ENCODE results near the gene HAUS6.
"Not testable (repeated sequence)": the region's sequence is repeated elsewhere in the genome, so short reads cannot be mapped to it uniquely, and the experiment has no call there.

HAUS6 gene

DNA sequence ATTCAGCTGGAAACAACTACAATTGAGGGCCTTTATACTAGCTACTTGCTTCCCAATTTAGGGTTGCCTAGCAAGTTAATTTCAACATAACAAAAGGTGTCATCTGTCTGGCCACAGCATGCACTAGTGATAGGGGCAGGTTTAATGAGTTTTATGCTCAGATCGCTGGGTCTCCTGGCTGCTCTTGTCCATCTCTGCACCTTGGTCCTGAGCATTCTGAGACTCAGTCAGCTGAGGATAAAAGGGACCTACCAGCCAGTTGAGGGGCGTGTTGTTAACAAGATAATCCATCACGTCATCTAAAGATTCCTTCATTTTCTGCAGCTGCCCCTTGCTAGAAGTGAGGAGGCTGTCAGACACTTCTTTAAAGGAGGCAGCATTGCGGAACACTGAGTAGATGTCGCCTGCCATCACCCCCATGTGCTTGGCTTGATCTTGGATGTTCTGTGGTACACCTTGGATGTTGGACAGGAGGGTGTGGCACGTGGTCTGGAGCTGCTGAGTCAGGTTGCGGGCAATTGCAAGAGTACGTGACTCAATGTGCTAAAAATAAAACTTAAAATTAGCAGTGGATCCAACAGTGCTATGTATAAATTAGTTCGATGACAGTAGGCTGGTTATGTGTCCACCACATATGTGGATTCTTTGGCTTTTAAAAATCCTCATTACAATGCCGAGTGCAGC, 13.5 kb upstream of the HAUS6 start:
- no peak for DNase-seq

DNA sequence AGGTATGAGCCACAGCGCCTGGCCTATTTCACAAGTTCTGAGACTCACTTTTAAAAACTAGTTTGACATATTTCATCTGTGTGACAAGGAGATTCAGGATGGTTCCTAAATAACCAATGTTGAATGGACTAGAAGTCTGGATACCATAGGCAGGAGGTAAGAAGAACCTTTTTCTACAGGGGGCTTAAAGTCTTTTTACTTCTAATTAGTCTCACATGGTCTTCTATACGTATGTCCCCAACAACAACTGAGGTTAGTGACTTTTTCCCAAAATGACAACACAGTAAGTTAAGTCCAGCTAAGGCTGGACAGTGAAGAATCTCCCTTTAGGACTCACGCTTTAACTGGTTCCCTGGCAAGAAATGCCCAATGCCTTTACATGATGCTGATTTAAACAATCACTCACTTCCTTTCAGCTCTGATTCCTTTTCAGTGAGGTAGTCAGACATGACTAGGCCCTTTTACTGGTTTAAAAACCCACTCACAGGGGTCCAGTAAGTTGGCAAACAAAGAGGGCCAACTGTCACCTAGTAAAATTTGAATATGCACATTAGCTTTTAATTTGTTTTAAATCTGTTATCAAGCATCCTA, 12.1 kb upstream of the HAUS6 start:
- DNase-seq, result no peak

DNA sequence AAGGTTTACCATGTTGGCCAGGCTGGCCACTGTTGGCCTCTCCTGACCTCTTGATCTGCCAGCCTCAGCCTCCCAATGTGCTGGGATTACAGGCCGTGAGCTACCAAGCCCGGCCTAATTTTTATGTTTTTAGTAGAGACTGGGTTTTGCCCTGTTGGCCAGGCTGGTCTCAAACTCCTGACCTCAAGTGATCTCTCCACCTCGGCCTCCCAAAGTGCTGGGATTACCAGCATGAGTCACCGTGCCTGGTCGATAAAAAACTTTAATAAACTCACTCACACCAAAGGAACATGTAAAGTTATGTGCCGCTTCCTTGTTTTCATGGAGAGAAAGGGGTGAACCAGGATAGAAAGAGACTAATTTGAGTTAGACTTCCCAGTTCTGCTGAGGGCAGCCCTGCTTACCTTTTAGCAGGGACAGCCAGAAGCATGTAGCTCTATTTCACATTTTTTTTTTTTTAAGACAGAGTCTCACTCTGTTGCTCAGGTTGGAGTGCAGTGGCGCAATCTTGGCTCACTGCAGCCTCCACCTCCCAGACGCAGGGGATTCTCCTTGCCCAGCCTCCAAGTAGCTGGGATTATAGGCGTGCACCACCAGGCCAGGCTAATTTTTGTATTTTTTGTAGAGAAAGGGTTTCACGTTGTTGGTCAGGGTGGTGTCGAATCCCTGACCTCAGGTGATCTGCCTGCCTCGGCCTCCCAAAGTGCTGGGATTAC, 11.4 kb upstream of the HAUS6 start:
- no peak for DNase-seq

DNA sequence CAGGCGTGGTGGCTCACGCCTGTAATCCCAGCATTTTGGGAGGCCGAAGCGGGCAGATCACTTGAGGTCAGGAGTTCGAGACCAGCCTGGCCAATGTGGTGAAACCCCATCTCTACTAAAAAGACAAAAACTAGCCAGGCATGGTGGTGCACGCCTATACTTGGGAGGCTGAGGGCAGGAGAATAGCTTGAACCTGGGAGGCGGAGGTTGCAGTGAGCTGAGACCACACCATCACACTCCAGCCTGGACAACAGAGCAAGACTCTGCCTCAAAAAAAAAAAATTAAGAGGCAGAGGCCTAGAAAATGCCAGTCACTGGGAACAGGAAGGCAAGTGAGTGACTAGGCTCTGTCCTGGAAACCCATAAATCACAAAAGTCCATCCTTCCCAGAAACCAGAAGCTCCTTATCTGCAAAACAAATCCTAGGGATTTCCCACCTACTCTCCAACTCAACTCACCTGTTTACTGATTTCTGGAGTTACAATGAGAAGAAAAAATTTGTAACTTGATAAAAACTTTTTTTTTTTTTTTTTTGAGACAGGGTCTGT, 10.4 kb upstream of the HAUS6 start:
- not testable (repeated sequence) for DNase-seq

DNA sequence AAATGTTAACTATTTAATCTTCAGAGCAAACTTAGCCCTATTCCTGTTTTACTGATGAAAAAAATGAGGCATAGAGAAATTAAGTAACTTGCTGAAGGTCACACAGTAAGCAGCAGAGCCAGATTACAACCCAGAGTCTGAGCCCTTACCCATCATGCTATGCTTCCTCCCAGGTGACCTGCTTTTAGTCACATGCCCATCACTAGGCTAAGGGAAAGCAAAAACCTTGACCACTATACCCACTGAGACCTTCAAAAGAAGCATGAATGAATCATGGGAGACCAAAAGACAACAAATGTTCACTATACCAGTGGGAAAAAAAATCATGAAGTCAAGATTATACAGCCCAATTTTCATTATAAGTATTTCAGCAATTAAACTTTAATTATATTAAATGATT, 5.3 kb upstream of the HAUS6 start:
- no peak for DNase-seq

DNA sequence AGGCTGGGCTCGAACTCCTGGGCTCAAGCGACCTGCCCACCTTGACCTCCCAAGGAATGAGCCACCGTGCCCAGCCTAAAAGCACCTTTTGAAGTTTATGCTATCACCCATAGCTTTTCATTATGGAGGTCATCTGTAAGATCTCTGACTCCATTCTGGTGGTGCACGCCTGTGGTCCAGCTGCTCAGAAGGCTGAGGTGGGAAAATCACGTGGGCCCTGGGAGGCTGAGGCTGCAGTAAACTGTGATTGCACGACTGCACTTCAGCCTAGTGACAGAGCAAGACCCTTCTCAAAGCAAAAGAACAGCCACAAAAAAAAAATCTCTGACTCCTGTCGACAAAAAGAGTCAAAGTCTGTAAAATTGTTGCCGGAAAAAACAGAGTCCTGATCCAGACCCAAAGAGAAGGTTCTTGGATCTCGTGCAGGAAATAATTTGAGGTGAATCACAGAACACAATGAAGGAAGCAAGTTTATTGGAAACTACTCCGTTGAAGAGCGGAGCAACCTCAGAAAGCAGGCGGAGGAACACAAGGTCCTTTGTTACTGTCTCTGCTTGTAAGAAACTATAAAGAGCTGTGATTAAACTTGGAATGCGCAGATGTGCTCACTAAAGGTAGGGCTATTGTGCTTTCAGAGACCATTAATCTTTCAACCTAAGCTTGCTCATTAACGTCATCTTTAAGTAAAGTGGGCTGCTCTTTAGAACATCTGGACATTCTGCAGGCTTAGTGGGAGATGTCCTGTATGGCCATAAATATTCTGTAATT, 2.0 kb upstream of the HAUS6 start:
- no peak for DNase-seq

DNA sequence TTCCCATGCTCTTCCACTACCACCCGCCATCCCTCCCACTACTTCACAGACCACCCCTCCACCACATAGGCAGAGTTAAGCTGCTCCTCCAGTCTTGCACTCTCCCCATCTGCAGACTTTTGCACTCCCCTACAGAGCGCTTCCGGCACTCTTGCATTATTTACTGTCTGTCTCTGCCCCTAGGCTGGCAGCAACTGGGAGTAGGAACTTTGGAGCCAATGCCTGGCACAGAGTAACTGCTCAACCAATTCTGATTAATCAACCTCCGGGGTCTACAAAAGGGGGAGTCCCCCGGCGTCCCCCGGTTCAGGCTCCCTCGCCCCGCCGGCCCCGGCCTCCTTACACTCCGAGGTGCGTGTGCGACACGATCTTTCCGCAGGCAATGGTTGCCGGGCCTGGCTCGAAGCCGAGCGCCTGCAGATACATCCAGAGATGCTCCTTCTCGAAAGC, 498 bp downstream of the HAUS6 start:
- peak; percentile 19 for DNase-seq

DNA sequence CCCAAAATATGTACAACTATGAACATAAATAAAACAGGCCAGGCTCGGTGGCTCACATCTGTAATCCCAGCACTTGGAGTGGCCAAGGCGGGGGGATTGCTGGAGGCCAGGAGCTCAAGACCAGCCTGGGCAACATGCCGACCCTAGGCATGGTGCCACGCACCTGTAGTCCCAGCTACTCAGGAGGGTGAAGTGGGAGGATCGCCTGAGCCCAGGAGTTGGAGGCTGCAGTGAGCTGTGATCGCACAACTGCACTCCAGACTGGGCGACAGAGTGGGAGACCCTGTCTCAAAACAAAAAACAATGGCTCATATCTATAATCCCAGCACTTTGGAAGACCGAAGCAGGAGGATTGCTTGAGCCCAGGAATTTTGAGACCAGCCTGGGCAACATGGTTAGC, 1.5 kb downstream of the HAUS6 start:
- no peak for DNase-seq

DNA sequence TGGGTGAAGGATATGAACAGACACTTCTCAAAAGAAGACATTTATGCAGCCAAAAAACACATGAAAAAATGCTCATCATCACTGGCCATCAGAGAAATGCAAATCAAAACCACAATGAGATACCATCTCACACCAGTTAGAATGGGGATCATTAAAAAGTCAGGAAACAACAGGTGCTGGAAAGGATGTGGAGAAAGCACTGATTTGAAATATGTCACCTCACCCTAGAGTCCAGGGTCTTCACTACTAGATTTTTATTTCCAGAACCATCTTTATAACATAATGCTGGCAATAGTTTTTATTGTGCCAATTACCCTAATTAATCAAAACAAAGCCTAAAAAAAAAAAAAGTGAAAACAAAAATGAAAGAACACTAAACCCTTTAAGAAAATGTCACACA, 5.3 kb downstream of the HAUS6 start:
- not testable (repeated sequence) for DNase-seq

DNA sequence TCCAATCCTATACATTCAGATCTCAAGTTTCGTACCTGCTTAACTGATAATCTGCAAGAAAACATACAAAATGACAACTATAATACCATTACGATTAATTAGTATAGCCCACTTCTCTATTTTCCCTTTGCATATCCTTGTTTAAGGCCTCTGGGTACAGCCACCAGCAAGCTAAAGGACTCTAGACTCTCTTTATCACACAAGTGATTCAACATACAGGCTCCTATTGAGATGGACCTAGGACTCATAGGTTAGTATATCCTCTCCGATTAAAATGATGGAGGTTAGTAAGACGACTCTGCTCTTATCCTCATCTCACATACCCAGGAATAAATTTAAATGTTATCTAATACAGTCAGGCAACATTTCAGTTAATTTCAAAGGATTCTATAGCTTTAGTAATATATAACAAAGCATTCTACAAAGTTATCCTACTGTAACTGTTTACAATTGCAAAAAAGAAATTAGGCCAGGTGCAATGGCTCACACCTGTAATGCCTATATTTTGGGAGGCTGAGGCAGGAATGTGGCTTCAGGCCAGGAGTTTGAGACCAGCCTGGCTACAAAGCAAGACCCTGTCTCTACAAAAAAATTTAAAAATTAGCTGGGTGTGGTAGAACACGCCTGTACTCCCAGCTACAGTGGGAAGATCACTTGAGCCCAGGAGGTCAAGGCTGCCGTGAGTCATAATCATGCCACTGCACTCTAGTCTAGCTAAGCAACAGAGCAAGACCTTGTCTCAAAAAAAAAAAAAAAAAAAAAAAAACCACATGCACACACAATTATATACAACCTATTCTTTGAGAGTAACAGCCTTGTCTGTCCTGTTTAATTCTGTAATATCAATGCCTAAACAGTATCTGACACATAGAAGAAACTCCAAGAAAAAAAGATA, 15.4 kb downstream of the HAUS6 start:
- peak; percentile 18 for DNase-seq

DNA sequence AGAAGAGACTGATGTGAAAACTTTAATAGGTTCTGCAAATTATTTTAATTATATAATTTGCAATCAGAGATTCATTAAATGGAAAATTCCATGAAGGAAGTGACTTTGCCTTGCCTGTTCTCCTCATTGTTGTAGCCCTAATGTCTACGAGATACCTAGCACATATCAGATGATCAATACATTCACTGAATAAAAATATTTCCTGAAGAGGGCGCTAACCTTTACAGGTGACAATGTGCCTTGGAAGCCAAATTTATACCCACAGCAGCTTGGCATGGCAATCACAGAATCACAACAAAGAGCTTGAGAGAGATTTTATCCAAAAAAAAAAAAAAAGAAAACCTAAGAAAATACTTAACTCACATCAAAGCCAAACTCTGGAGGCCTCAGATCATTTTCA, 17.4 kb downstream of the HAUS6 start:
- DNase-seq, result peak; percentile 36

DNA sequence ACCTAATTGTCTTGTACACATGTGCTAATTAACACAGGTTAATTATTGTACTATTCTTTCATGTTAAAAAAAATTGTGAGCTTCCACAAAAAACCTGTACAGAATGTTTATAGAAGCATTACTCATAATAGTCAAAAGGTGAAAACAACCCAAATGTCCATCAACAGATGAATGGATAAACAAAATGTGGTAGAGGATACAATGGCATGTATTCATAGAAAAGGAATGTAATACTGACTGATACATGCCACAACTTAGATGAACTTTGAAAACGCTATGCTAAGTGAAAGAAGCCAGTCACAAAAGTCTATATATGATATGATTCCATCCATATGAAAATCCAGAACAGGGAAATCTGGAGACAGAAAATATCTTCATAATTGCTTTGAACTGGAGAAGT, 27.9 kb downstream of the HAUS6 start:
- no peak for DNase-seq

DNA sequence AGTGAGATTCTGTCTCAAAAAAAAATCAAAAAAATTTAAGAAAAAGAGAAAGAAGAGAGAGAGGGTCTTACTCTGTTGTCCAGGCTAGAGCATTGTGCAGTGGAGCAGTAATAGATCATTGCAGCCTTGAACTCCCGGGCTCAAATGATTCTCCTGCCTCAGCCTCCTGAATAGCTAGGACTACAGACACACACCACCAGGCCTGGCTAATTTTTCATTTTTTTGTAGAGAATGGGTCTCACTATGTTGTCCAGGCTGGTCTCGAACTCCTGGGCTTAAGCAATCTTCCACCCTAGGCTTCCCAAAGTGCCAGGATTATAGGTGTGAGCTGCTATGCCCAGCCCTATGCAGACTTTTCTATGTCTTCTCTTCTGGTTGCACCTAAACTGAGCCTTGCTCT, 28.5 kb downstream of the HAUS6 start:
- DNase-seq, result no peak

DNA sequence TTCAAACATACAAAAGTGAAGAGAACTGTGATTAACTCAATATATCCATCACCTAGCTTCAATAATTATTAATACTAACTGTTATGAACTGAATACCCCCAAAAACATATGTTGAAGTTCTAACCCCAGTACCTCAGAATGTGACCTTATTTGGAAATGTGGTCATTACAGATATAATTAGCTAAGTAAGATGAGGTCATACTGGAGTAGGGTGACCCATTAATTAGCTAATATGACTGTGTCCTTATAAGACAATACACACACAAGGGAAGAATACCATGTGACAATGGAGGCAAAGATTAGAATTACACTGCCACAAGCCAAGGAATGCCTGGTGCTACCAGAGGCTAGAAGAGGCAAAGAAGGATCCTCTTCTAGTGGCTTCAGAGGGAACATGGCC, 45.7 kb downstream of the HAUS6 start:
- DNase-seq, result no peak

DNA sequence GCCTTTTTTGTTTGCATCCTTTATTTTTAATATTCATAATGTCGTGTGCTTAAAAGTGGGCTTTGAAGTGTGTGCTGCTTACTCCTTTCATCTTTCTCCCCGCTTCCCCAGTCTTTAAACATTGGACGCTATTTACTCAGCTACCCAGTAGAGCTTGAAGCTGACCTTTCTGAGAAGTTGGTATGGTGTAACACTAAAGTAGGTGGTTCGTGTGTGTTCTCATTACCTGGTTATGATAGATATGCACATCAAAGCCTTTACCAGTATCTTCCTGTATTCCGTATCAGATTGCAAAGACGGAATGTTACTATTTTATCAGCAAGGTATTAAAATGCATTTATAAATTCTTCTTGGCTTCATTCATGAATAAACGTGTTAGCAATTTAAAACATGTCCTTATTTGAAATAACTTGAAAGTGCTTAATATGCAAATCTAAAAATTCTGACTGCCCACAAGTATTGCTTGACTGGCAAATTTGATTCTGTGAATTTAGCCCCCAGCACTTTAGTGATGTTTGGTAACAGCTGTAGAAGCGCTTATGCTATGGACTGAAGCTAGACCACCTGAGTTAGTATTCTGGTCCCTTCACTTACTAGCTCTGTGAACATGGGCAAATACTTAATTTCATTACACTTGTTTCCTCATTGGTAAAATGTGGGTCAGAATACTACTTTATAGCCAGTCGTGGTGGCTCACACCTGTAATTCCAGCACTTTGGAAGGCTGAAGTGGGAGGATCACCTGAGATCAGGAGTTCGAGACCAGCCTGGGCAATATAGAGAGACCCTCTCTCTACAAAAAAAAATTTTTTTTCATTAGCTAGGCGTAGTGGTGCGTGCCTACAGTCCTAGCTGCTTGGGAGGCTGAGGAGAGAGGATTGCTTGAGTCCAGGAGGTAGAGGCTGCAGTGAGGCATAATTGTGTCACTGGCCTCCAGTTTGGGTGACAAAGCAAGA, 51.8 kb downstream of the HAUS6 start:
- no peak for DNase-seq

DNA sequence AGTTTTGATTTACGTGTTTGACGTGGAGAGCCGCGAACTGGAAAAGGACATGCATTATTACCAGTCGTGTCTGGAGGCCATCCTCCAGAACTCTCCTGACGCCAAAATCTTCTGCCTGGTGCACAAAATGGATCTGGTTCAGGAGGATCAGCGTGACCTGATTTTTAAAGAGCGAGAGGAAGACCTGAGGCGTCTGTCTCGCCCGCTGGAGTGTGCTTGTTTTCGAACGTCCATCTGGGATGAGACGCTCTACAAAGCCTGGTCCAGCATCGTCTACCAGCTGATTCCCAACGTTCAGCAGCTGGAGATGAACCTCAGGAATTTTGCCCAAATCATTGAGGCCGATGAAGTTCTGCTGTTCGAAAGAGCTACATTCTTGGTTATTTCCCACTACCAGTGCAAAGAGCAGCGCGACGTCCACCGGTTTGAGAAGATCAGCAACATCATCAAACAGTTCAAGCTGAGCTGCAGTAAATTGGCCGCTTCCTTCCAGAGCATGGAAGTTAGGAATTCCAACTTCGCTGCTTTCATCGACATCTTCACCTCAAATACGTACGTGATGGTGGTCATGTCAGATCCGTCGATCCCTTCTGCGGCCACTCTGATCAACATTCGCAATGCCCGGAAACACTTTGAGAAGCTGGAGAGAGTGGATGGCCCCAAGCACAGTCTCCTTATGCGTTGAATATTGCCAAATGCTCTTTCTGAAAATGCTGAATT, 52.6 kb downstream of the HAUS6 start:
- DNase-seq, result peak; percentile 12

DNA sequence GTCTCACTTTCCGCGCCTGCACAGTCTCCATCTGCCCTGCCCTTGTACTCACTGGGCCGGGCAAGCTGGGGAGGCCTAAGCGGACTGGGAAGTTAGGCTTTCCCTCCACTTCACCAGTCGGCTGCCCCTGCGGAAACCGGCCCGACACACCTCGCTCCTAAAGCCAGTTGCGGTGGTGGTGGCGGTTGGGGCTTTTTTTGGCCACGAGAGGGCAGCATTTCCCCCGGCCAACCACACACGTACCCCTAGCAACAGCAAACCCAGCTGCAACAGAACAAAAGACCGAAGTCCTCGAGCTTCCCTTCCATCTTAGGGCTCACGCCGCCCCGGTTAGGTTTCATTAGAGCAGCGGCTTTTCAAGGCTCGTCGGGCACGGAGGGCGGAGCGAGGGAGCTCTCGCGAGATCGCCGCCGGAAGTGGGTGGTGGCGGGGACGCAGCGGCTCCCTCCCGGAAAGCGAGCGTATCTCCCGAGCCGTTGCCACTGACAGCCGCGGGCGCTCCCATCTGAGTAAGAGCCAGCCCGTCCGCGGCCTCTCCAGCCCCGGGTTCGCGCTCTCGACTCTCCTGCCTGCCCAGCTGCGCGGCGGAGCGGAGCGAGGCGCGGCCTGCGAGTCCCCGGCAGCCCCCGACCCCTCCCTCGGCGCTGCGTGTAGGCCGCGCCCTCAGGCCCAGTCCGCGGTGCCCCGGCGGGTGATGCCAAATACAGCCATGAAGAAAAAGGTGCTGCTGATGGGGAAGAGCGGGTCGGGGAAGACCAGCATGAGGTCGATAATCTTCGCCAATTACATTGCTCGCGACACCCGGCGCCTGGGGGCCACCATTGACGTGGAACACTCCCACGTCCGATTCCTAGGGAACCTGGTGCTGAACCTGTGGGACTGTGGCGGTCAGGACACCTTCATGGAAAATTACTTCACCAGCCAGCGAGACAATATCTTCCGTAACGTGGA, 53.5 kb downstream of the HAUS6 start, which contains the start of gene RRAGA:
Gene RRAGA (plus strand): TSS at position 462 of the 951 bp plus-strand sequence. CDS start 233 bp downstream, at position 695.
- peak; percentile 96 for DNase-seq

DNA sequence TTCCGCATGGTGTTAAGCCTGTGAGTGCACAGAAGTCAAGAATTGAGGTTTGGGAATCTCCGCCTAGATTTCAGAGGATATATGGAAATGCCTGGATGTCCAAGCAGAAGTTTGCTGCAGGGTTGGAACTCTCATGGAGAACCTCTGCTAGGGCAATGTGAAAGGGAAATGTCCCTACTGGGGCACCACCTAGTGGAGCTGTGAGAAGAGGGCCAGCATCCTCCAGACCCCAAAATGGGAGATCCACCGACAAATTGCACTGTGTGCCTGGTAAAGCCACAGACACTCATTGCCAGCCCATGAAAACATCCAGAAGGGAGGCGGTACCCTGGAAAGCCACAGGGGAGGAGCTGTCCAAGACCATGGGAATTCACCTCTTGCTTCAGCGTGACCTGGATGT, 66.1 kb downstream of the HAUS6 start:
- DNase-seq, result no peak

DNA sequence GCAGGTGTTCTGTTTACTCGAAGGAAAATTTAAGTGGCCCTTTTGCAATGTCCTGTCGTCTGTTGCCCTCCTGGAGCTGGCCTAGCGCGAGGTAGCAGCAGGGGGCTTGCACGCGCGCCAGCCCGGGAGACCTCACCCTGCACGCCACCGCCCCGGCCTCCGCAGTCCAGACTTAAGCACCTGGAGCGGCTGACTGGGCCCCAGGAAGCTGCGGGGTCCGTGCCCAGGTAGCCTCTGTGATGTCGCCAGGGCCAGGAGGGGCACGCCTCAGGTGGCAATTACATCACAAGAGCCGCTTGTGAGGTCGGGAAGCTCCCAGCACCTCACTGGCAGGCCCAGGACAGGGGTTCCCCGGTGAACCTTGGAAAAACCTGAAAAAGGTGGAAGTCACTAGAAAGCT, 69.7 kb downstream of the HAUS6 start, which contains the start of gene SAXO1:
Gene SAXO1 (minus strand): TSS at position 195 of the 400 bp plus-strand sequence. CDS start 301 bp downstream, outside the sequence.
- no peak for DNase-seq

All from inflammatory macrophage treated with lipopolysaccharide for 4 hours (primary cell).